Kidney tubule cell (primary cell): ENCODE data around the gene SMIM32.
A peak's percentile ranks its signal among the peaks of the same experiment; 100 is the strongest.

Experiments used
- DNase-seq: peaks from one replicate; pipeline ENCODE4 v3.0.0-alpha.2; 2018; ENCODE audit warnings: low spot score

The SMIM32 gene

DNA sequence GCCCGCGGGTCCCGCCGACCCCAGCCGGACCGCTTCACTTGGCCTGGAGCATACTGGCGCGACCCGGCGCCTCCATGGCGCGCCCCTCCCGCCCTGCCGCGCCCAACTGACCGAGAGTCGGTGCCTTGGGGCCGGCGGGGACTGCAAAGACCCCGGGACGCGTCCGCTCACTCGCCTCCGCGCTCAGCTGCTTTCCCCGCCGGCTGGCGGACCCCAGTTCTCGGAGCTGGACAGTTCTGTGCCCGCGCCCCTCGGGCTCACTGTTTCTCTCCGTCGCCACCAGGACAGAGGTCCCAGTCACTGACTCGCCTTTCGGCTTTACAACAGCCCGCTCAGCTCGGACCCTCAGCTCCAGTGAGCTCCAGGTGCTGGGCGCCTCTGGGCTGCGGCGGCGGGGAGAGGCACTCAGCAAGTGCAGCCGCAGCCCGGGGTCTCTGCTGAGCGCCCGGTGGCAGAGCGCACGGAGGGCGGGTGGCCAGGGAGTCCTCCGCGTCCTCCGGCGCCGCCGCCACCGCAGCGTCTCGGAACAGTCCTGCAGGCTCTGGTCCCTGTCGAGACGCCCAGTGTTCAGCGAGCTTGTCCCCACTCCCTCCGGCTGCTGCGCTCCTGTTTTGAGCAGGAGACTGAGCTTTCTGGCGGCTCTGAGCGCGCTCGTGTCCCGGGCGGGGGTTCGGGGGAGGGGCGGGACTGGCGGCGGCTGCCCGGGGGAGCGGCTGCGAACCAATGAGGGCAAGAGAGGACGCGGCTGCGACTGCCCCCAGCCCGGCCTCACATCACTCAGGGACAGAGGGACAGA is at the start of gene SMIM32:
SMIM32 (minus strand) TSS at position 637 of the 796 bp plus-strand sequence. CDS start 638 bp downstream, outside the sequence.
- peak; percentile 19 for DNase-seq

DNA sequence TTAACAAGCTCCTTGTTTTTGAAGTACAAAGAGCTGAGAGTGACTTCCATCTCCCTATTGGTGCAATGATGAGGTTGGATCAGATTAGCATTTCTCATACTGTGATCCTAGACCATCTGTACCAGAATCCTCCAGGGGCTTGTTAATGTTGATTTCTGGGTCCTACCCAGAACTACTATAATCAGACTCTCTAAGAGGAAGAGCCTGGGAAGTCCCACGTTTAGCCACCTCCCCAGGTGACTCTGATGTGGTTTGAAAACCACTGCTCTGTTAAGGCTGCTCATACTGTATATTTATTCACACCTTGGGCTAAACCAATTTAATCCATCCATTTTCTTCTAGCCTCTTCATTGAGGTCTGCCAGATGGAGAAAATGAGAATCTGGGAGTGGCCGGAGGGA is 49.6 kb upstream of the SMIM32 start:
- no peak for DNase-seq

DNA sequence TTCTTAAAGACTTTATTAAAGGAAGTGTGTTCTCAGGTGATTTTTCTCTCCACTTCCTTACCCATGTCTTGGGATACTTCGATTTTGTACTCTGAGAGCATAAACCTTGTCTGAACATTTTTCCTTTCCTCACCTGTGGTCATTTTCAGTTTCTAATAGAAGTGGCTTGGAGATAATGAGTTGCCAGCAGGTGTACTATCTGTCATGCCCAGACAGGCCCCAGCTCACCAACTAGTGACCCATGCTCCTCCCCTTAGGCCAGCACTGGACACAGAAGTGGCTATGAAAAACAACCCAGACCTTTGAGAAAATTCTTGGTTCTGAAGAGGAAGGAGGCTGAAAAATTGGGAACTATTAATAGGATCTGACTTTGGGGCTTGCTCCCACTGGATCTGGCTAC is 49.2 kb upstream of the SMIM32 start:
- DNase-seq, result peak; percentile 31

DNA sequence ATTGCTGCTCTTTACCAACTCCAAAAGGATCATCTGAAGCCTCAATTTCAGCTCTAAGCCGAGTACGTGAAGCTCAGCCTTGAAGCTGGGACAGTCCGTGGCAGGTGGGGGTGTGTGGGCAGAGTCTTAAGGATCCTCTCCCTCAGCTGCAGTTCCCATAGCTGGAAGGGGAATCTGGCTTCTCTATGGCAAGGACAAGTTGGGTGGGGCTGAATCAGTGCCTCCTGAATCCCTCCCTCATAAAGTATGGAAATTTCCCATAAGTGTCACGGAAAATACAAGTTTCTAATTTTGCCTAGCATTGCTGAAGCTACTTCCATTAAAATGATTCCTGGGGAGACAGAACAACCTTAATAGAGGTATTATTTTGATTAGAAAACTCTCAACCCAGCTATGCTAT is 47.9 kb upstream of the SMIM32 start:
- no peak for DNase-seq

DNA sequence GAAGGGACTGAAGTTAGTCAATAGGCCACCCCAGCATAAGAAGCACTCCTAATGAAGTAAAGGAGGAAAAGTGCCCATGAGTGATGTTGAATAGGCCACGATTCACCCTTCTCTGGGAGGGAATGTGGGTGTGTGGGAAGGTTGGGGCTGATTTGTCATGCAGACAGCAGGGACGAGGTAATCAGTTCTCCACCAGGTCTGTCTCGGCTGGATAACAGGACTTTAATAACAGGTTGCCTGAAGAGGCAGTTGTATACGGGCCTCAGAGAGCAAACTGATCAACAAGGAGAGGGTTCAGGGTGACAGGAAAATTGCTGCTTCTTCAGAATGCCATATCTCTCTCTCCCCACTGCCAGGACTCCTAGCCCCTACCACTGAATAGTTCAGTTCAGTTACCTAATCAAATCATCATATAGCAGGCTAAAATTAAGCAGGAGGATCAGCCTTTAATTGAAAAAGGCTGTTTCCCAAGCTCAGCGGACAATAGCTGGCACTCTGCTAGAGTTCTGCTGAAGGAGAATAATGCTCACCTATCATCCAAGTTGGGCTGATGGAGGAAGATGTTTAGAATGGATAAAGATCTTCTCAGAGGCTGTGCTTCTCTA is 43.6 kb upstream of the SMIM32 start:
- DNase-seq, result peak; percentile 77

DNA sequence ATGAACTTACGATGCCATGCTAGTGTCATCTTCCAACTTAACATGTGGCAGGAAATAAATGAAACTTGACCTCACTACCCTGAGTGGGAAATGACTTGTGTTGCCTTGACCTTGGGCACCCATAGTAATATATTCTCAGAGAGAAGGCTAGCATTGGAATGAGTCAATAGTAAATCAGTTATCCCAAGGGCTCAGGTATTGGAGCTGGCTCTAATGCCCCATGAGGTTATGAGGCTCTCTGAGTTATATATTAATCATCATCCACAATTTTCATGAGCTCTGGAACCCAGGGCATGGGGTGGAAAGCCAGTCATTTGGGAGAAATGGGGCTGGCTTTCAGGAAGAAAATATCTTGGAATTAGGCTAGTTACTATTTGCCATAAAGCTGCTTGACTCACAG is 42.4 kb upstream of the SMIM32 start:
- DNase-seq, result peak; percentile 98

DNA sequence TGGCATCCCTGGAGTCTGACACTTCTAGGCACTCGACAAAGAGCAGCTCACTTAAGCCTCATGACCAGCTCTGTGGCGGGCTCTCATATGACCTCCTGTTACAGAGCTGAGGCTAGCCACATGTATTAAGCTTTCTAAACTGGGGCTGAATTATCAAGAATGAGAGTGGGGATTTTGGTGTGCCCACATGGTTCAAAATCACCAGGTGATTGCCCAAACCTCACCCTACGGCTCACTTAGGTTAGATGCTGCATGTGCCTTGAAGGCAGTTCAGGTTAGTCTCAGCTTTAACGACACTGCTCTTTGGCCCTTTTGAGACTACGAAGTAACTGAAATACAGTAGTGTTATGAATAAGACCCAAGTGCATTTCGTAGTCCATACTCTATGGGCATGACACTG is 39.4 kb upstream of the SMIM32 start:
- no peak for DNase-seq

DNA sequence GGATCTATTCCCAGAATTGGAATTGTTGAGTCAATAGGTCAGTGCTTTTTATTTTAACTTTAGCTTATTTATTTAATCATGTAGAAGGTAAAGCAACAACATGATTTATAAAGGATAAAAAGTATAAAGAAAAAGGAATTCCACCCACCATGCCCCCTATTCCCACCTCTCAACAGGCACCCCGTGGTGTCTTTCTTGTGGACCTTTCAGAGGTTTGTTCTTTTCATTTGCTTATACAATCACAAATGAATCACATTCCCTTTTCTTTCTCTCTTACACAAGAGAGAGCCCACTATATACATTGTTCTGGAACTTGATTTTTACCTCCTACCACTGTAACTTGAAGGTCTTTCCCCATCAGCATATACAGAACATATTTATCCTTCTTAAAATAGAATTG is 37.2 kb upstream of the SMIM32 start:
- DNase-seq, result no peak

DNA sequence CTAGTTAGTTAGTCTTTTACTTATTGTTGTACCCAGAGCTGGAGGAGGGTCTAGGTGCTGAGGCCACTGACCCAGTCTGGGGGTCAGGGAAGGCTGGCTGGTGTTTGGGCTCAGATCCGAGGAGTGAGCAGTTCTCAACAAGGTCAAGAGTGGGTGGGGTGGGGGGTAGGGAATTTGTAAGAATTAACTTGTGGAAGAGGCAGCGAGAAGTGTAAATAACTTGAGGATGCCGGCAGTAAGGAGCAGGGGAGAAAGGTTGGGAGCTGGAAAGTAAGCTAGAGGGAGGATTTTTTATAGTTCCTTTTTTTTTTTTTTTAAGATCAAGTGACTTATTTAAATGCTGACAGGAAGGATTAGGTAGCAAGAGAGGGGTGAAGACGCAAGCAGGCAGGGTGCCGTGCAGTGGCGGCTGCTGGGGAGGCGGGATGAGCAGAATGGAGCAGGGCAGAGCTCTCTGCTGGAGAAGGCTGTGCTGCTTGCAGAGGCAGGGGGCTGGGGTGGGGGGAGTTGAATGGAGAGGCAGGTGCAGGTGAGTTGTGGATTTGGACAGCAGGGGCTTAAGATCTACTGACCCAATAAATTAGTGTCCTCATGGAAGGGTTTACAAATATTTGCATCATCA is 35.3 kb upstream of the SMIM32 start:
- DNase-seq, result no peak

DNA sequence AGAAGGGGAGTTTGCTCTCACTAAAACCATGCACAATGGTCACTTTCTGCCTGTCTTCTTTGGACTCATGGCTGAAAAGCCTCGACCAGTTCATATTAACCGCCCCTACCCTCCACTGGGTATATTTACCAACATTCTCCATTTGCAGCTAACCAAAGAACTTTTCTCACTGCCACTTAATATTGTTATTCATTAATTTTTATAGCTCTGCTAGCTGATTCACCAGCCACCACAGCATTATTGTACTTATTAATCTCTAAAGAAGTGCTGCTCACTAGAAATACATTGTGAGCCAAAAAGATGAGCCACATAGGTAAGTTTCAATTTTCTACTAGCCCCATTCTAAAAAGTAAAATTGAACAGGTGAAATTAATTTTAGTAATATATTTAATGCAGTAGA is 33.4 kb upstream of the SMIM32 start:
- peak; percentile 72 for DNase-seq

DNA sequence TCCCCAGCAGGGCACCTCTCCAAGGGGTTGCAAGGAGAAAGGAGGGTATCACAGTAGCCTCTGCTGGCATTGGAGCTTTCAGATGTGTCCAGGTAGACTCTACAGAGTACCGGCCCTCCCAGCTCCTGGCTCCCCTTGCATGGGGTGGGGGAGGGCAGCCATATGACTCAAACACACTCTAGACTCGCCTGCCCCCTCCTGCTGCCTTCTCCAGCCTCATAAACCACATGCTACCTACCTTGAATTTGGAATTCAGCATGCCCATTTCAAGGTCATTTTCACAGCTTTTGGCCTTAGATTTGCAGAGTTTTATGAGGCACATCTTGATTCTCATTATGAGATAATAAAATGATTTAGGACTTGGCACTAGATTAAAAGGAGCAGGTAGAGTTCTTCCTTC is 32.8 kb upstream of the SMIM32 start:
- DNase-seq, result peak; percentile 58

DNA sequence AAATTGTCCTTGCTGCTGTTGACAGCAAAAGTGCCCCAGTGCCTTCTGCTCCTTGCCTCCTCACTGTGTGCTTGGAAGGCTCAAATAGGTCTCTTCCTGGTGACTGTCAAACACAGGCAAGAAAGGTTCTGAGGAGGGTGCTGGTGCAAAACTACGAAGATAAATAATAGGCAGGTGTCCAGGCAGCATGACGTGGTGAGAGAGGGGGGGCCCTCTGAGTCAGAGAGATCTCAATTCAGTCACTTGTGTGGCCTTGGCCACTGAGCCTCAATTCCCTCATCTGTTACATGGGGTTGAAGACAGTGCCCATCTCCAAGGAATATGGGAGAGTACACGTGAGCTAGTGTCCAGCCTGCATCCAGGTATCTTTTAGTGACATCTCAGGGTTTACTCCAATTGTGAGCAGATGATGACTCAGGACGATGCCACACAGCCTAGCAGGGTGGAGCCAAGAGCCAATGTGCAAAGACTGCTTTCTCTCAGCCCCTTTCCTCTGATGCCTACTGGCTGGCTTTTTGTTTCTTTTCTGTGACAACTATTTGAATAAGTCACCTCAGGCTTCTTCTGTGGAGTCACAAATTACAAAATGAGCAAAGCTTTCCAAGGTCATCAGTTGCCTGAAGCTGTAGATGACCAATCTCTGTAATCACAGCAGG is 29.7 kb upstream of the SMIM32 start:
- peak; percentile 58 for DNase-seq

DNA sequence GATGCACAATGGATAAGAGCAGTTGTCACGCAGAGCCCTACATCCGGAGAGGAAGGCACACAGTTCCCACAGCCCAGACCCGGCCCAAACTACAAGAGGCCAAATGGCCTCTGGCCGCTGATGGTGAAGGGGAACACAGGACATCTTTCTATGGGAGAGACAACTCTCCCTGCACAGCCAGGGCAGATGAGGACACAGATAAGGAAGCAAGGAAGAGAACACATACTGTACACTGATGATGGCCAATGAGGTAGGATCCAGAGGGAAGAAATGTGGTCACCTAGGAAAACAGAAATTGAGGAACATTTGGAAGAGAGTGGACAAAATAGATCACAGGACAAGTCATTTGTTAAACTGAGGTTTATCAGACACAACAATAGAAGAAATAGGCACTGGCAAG is 28.4 kb upstream of the SMIM32 start:
- DNase-seq, result no peak

DNA sequence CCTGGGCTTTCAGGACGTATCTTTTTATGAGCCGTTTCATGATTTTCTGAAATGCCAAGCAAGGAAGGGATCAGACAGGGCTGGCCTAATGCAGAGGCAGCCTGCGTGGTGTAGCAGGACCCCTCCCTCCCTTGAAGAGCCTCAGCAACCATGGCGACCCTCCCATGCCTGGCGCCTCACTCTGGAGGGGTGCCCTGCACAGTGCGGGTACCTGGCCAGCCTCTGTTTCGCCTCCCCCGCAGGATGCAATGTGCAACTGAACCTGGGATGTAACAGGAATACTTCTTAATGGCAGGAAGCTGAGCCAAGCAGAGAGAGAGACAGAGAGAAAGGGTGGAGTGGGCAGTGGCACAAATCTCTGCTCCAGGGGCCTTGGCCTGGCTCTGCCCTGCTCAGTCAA is 23.3 kb upstream of the SMIM32 start:
- DNase-seq, result no peak

DNA sequence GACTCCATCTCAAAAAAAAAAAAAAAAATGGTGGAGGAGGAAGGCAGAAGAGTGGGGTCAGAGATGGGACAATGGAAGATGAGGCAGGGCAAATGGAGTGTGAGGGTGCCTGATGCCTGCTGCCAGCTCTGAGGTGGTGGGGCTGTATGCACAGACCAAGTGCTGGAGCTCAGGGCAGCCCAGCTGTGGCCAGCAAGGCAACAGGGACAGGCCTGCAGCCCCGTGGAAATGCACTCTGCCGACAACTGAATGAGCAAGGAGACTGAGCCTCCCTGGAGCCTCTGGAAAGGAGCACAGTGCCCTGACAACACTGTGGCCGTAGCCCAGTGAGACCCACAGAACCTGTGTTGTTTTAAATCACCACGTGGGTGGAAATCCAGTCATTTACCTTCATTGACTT is 22.9 kb upstream of the SMIM32 start:
- DNase-seq, result no peak

DNA sequence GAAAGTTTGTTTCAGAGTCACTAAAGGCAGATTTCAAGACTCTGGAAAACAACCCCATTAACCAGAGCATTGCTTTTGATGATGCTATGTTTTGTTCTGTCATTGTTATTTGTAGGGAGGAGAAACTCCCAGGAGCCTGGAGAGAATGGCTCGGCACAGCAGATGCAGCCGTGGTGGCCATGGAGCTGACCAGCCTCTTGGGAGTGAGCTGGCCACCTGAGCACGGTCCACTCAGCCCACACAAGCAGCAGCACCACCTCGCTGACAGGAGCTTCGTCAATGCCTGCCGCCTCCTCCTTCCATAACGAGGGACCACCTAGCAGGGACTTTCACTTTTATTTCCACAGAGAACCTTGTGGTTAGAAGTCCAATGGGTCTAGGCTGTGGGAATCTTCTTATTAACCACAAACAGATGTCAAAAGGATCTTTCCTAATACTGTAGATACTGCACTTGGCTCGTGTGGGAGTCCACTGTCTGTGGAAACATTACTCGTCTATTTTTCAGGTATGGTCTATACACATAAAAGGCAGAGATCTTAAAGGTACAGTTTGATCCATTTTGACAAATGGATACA is 21.0 kb upstream of the SMIM32 start:
- DNase-seq, result no peak

DNA sequence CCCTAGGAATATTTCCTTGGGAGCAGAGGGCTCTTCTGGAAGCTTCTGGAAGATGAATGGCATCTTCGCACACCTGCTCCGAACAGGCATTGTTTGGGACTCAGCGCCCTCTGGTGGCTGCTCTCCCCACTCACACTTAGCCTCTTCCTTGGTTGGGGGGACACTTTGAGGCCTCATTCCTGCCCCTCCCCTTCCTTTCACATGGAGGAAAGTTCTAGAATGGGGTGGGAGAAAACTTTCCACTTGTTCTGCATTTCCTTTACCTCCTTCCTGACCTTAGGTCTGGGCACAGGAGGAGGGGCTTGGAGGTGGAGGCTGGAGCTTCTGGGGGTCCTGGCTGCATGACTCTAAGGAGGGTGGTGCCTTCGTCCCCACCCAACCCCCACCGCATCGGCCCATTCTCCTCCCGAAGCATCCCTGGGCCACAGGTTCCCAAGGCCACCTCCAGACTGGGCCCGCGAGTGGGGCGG is 19.3 kb upstream of the SMIM32 start:
- peak; percentile 50 for DNase-seq

DNA sequence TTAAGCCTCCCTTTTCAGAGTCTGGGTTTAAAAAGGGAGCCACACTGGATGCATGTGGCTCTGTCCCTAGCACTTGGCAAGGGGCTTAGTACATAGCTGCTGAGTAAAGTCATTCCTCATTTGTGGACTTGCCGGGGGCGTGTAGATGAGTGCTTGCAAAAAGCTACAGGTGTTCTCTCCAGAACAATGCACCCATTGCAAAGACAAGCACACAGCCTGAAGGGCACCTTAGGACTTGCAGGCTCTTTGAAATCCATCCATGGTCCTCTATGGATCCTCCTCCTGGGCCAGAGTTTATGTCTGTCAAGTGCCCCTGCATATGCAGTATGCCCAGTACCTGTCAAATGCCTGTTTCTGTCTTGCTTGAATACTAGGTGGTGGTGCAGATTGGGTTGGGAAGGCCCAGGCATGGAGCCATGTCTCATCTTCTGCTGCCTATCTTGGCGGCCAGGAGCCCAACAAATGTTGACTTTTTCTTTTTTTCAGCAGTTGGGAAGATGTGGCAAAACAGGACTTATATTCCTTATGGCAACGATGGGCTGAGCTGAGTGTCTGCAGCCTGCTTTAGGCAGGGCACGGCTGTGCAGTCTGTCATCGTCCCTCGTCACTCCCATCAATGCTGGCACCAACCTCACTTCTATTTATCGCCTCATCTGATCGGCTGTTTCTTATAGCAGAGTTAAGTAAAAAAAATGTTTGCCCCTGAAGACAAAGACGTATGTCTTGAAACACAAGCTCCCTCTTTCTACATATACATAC is 18.5 kb upstream of the SMIM32 start:
- DNase-seq, result no peak

DNA sequence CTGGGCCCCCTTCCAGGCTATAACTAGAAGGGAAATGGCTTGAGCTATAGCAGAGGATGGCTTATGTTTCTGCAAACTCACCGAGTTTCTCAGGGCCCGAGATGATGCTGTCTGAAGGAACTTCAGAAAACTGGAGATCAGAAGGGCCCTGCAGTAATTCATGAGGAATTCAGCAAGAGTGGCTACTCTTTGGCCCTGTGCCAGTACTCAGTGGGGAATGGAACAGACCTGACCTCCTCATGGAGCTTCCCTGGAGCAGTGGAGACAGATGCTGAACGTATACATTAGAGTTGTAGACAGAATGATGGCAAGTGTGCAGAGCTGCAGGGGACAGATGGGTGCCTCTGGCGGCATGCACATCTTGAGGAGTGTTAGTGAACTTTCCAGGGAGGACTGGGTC is 17.3 kb upstream of the SMIM32 start:
- DNase-seq, result peak; percentile 18

DNA sequence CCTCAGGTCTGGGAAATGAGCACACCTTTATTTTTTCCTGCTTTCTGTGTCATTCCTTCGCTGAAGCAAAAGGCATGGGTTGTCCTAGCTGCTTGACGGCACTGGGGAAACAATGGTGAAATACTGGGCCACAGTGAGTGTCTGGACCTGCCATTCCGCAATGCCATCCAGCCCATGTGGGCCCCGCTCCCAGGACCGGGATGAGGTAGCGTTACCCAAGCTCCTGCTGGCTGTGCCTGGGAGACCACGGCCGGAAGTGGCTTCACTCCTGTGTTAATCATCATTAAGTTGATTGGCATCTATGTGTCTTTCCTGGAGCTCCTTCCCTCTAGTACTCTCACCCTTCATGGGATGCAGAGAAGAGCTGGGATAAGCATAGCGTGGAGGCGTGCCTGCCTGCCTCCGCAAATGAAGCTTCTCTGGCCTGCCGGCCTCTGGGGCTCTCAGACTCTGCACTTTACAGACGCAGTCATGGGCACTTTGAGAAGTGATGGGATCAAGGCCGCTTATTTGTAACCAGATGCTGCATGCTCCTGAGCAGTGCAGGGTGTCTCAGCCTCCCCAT is 16.5 kb upstream of the SMIM32 start:
- DNase-seq, result no peak

DNA sequence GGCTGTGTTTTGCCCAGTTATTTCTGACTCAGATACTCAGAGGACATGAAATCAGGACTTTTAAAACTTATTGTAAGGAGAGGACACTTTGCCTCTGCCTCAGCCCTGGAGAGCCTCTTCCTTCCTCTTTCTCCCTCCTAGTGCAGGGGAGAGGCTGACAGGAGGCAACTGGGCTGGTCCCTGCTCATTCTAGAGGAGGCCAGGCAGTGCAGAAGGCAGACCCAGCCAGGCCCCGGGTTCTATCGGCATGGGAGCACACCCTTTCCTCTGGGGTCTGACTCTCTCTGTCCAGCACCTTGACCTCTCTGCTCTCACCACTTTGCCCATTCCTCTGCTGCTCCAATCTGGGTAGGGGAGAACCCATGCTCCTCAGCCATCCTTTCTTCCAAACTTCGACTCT is 16.0 kb upstream of the SMIM32 start:
- no peak for DNase-seq
